ENCODE results near the gene SNX8. TPM values are rescaled to one million over a fixed set of nuclear protein-coding genes. Genes with fewer than 3 reads are reported as not detected.

SNX8 gene
- total RNA-seq, 2 experiments from 2014 or later: 12.1 to 42.0 TPM

- no TSS peak for BruUV-seq (replicated peaks)
- ChIA-PET CTCF (ENCODE audit: unreplicated experiment) (no interaction called here), POLR2A (interaction anchor here (0.6 to 1.5 kb wide), 2 partner anchors 13 to 29 kb away, joined by 4 read pairs; no protein-coding TSS in a partner anchor)
- H3K4me3 ChIP-seq (ENCODE audit: low read depth, low read length, poor library complexity, severe bottlenecking): no peak overlapping the region
- no peak overlapping the region for H2AFZ ChIP-seq (ENCODE audit: low read length)
- TF ChIP-seq, protein P1, sequence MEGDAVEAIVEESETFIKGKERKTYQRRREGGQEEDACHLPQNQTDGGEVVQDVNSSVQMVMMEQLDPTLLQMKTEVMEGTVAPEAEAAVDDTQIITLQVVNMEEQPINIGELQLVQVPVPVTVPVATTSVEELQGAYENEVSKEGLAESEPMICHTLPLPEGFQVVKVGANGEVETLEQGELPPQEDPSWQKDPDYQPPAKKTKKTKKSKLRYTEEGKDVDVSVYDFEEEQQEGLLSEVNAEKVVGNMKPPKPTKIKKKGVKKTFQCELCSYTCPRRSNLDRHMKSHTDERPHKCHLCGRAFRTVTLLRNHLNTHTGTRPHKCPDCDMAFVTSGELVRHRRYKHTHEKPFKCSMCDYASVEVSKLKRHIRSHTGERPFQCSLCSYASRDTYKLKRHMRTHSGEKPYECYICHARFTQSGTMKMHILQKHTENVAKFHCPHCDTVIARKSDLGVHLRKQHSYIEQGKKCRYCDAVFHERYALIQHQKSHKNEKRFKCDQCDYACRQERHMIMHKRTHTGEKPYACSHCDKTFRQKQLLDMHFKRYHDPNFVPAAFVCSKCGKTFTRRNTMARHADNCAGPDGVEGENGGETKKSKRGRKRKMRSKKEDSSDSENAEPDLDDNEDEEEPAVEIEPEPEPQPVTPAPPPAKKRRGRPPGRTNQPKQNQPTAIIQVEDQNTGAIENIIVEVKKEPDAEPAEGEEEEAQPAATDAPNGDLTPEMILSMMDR (conservative IDR thresholded peaks at IDR 0.05; ENCODE audit: low read length): no peak
- TF ChIP-seq EZH2phosphoT487 (IDR thresholded peaks at IDR 0.05; ENCODE audit: borderline replicate concordance, low read depth, low read length): no peak
- intact Hi-C loops (cut with micrococcal nuclease; ENCODE audit: unreplicated experiment): no loop called here
- H3K4me1 ChIP-seq (ENCODE audit: insufficient read depth, low read length, poor library complexity, severe bottlenecking): no peaks in the 10 kb centered on the region
- no peak for DNase-seq (ENCODE audit: low spot score)
- H3K4me2 ChIP-seq (ENCODE audit: low read length): no peak overlapping the region
- peaks cover 5% of the 10 kb centered on the region; the same call in 1 of the 2 replicates for H3K36me3 ChIP-seq (ENCODE audit: insufficient read depth, low read length)
- no peak overlapping the region for H3K27ac ChIP-seq (ENCODE audit: low read depth, low read length, poor library complexity, severe bottlenecking)
- H3K79me2 ChIP-seq (ENCODE audit: insufficient read depth, low read depth, low read length): no peaks in the 10 kb centered on the region
- H4K20me1 ChIP-seq (ENCODE audit: insufficient read depth, low read length): no peaks in the 10 kb centered on the region
- no peaks in the 10 kb centered on the region for H3K9me3 ChIP-seq (ENCODE audit: low read length)
- no peaks in the 10 kb centered on the region for H3K9me2 ChIP-seq (ENCODE audit: insufficient read depth, low read length)
These were observed 34.3 kb downstream of the SNX8 start for GRCh38 chr7:2279896-2280295.

DNA sequence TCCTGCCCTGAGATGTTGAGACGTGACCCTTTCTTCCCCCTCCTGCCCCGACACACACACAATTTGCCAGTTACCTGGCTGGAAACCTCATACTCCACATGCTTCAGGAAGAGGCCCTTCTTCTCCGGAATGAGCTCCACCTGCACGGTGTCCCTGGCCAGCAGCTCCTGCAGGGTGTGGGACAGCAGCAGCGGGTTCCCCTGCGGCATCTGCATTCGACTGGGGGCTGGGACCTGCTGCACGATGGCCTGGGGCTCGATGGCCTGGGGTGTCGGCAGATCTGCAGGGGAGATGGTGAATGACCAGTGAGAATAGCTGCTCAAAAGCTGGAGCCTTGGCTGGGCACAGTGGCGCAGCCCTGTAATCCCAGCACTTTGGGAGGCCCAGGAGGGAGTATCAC is 36.2 kb downstream of the SNX8 start:
- intact Hi-C loops (cut with micrococcal nuclease; ENCODE audit: unreplicated experiment): no loop called here
- Histone ChIP-seq H3K9me2 (ENCODE audit: insufficient read depth, low read length) (no peaks in the 10 kb centered on the region), H3K36me3 (ENCODE audit: insufficient read depth, low read length) (peaks cover 13% of the 10 kb centered on the region), H3K9me3 (ENCODE audit: low read length) (no peaks in the 10 kb centered on the region), H3K27ac (ENCODE audit: low read depth, low read length, poor library complexity, severe bottlenecking) (no peak overlapping the region), H2AFZ (ENCODE audit: low read length) (no peak overlapping the region), H3K79me2 (ENCODE audit: insufficient read depth, low read depth, low read length) (no peaks in the 10 kb centered on the region), H4K20me1 (ENCODE audit: insufficient read depth, low read length) (no peaks in the 10 kb centered on the region), H3K4me1 (ENCODE audit: insufficient read depth, low read length, poor library complexity, severe bottlenecking) (no peaks in the 10 kb centered on the region), H3K4me2 (ENCODE audit: low read length) (no peak overlapping the region), H3K4me3 (ENCODE audit: low read depth, low read length, poor library complexity, severe bottlenecking) (no peak overlapping the region)
- ChIA-PET POLR2A (no interaction called here), CTCF (ENCODE audit: unreplicated experiment) (no interaction called here)
- no TSS peak for BruUV-seq (replicated peaks)
- no peak for TF ChIP-seq EZH2phosphoT487 (IDR thresholded peaks at IDR 0.05; ENCODE audit: borderline replicate concordance, low read depth, low read length)
- TF ChIP-seq, protein P1 (conservative IDR thresholded peaks at IDR 0.05; ENCODE audit: low read length): no peak
- DNase-seq (ENCODE audit: low spot score): no peak

DNA sequence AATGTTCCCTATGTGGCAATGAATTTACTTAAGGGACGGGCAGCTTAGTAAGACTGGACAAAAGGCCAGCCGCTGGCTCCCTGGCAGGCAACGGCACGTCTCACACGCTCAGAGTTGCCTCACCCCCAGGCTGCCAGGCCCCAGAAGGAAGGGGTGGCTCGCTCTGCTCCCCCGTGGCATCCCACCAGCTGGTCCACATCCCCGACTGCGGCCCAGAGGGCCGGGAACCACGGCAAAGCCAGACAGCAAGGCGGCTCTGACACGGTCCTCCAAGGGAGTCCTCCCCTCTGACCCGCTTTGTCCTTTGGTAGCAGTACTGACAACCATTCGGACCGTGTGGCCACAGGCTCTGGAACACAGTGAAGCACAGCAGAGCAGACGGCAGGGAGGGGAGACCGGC is 38.1 kb downstream of the SNX8 start:
- H2AFZ ChIP-seq (ENCODE audit: low read length): no peak overlapping the region
- peaks cover 19% of the 10 kb centered on the region for H3K36me3 ChIP-seq (ENCODE audit: insufficient read depth, low read length)
- TF ChIP-seq, protein P1 (conservative IDR thresholded peaks at IDR 0.05; ENCODE audit: low read length): no peak
- TF ChIP-seq EZH2phosphoT487 (IDR thresholded peaks at IDR 0.05; ENCODE audit: borderline replicate concordance, low read depth, low read length): no peak
- H3K9me3 ChIP-seq (ENCODE audit: low read length): no peaks in the 10 kb centered on the region
- H3K4me2 ChIP-seq (ENCODE audit: low read length): no peak overlapping the region
- intact Hi-C loops (cut with micrococcal nuclease; ENCODE audit: unreplicated experiment): no loop called here
- POLR2A ChIA-PET: interaction anchor here (0.7 kb wide), 1 partner anchor 36 kb away, joined by 3 read pairs; no protein-coding TSS in a partner anchor
- CTCF ChIA-PET (ENCODE audit: unreplicated experiment): no interaction called here
- H3K79me2 ChIP-seq (ENCODE audit: insufficient read depth, low read depth, low read length): no peaks in the 10 kb centered on the region
- H4K20me1 ChIP-seq (ENCODE audit: insufficient read depth, low read length): no peaks in the 10 kb centered on the region
- no peaks in the 10 kb centered on the region for H3K4me1 ChIP-seq (ENCODE audit: insufficient read depth, low read length, poor library complexity, severe bottlenecking)
- no TSS peak for BruUV-seq (replicated peaks)
- no peak overlapping the region for H3K4me3 ChIP-seq (ENCODE audit: low read depth, low read length, poor library complexity, severe bottlenecking)
- no peak overlapping the region for H3K27ac ChIP-seq (ENCODE audit: low read depth, low read length, poor library complexity, severe bottlenecking)
- no peaks in the 10 kb centered on the region for H3K9me2 ChIP-seq (ENCODE audit: insufficient read depth, low read length)
- DNase-seq (ENCODE audit: low spot score): no peak

Measured in OCI-LY7 (cell line).